ENCODE data around the gene METTL24.
"Not testable (repeated sequence)": the region's sequence is repeated elsewhere in the genome, so short reads cannot be mapped to it uniquely, and the experiment has no call there.

Gene METTL24

DNA sequence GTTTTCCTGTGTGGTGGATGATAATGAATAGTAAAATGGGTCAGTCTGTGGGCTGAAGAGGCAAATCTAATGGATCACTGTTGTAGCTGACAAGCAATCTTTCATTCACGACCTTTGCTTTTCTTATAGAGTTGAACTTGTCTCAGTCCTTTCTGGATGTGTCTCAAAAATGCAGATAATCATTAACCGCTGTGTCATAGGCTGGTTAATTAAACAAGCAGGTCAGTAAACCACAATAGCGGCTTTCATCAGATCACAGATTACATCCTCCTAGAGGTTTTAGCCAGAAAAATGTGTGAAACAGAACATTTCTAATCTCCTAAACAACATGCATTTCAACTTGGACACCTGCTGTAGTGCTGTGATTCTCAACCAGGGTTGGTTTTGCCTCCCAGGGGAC lies 2.5 kb upstream of the METTL24 start:
- no peak for DNase-seq (ENCODE audit: low read depth, low spot score)

DNA sequence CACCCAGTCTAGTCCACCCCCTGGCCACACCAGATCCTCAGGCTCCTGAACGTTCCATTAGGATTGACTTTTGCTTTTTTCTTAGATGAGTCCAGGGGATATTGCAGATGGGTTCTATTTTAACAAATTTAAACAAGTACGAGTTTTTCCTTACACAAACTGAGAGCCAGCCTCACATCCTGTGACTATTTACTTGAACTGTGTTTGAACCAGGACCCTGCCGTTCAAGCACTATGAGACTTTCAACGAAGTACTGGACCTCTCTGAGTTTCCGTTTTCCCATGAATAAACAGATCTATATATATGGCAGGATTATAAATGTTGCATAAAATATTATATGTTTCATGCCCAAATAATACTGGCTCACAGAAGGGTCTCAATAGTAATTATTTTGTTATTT lies 1.4 kb upstream of the METTL24 start:
- DNase-seq (ENCODE audit: low read depth, low spot score), result no peak

DNA sequence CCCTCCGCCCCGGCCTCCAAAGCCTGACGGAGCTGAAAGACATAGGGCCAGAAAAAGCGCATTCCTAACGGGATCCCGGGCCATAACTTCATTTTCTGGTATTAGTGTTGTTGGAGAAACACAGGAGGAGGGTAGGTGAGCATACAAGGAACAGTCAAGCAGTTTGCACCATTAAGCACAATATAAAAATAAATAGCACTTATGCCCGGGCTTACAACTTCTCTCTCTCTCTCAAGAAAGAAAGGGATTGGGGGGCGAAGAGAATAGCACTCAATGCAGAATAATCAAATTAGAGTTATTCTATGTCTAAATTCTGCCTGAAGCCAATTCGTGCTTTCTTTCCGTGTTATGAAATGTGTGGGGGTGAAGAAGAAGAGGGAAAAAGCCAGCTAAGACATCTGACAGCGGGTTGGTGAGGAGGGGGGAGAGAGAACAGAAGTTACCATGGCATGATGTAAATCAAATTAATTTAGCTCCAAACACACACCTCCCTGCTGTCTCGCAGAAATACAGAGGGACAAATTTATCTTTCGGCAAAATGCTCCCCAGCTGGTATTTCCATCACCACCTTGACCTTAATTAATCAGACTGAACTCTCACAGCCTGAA lies 508 bp upstream of the METTL24 start:
- DNase-seq (ENCODE audit: low read depth, low spot score), result no peak

DNA sequence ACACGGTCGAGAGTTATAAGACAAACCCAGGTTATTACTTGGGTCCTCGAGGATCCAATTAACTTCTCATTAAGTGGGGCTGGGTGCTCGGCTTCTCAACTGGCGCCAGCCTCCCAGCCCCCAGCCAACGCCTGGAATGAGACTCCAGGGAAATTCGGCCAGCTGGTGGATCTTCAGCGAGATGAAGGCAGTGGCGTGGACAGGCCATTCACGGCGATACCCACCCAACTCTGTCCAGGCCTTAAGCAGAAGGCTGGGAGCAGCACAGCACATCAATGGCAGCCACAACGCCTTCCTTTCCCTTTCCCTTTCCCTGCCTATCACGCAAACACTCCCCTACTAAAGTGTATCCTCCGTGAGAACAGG lies 868 bp downstream of the METTL24 start:
- no peak for DNase-seq (ENCODE audit: low read depth, low spot score)

DNA sequence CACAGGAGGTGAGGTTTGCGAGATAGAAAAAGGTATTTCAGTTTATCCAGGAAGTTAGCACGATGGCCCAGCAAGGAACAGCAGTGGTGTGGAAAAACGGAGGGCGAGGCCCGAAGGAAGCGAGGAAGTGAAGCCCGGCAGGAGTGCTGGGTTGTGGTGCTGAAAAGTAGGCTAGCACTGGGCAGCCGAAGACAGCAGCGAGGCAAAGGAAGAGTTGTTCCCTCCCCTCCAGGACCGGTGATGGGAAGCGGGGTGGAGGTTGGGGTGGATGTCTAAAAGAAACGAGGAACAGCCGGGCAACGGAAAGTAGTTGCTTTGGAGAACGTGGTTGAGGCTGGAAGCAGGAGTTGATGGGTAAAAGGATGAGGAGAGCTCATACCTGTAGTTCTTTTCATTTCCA lies 1.4 kb downstream of the METTL24 start:
- no peak for DNase-seq (ENCODE audit: low read depth, low spot score)

DNA sequence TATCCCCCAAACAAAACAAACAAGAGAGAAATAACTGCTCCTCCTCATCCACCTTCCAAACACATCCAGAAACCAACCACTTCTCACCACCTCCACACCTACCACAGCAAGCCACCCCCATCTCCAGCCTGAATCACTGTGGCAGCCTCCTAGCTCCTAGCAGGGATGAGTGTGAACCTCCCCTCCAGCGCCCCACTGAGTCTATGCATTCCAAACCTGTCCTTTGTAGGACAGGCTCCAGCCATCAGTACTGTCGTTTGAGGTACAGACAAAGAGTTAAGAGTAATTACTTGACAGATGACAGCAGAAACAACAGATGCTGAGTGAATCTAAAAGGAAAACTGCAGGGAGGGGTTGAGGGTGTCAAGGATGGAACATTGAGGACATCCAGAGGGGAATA lies 2.4 kb downstream of the METTL24 start:
- DNase-seq (ENCODE audit: low read depth, low spot score), result no peak

DNA sequence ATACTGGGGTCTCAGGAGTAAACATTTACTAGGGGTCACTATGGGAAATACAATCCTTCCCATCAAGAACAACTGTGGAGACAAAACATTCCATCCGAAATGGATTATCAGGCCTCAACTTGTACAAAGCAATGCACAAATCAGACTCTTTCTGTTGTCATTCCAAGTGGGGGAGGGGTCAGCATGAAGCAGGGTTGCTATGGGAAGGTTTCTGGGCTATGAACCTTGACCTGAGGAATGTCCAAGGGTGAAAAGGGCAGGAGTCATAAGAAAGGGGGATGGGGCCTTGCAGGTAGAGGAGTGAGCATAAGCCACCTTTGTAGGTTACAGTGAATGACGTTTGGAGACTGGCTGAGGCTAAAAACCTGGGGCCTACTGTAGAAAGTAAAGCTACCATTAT lies 3.1 kb downstream of the METTL24 start:
- no peak for DNase-seq (ENCODE audit: low read depth, low spot score)

DNA sequence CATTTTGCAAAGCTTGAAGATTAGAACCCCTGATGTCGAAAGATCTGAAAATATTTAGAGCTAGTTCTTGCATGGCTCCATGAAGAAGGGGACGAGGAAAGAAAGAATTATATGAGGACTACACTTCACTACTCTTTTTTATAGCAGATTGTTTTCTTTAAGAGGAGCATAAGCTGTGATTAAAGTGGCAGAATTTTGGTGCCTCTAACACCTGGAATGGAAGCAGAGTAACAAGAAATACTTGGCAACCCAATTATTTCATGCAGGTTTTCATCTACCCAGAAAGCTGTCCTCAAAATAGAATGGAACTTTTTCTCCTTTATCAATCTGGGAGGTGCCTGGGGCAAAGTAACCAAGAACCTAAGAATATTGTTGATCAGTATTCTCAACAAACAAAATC lies 4.0 kb downstream of the METTL24 start:
- no peak for DNase-seq (ENCODE audit: low read depth, low spot score)

DNA sequence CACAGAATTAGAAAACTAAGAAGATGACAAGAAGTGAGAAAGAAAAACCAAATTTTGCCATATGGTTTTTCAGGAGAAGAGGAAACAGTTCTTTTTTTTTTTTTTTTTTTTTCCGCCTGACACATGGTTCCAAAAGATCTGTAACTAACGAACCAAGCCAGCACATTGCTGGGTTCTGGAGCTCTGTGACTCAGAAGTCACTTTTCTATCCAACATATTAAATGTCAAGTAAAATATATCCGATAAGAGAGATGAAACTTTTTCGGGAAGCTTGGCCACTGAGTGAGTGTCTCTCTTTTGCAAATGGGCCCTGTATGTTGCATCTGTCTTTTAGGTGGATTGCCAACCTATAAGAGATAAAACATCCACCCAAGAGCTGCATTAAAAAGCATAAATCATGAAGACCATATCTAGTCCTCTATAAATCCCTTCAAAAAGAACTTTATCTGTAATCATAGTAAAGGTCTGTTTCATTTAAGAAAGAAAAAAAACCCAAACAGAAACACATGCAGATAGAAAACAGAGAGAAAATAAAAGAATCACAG lies 4.6 kb downstream of the METTL24 start:
- DNase-seq (ENCODE audit: low read depth, low spot score), result no peak

DNA sequence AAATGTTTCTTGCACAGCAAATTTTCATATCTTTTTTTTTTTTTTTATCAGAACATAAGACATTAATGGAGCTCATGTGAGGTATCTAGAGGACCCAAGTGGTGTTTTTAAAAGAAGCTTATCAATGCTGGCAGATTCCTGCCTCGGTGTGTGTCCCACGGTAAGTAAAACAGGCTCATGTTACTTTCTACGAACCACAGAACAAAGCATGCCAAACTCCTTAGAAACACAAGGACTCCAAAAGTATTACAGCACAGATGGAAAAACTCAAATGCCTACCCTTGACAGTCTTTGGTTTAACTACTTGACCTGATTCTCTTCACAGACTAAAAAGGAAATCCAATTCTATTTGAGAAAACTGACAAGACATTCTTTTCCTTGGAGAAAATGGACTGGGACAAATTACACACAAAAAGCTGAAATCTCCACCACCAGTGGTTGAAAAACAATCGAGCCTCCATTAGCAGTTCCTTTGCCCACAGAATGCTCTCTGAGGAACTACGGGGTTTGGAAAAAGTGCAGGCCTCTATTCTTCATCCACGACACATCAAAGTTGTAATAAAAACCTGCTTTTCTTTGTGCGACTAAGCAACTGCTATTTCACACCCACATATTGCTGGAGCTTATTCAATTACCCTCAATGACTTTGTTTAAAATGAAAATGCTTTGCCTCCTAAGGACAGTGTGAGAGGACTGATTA lies 5.4 kb downstream of the METTL24 start:
- DNase-seq (ENCODE audit: low read depth, low spot score), result no peak

DNA sequence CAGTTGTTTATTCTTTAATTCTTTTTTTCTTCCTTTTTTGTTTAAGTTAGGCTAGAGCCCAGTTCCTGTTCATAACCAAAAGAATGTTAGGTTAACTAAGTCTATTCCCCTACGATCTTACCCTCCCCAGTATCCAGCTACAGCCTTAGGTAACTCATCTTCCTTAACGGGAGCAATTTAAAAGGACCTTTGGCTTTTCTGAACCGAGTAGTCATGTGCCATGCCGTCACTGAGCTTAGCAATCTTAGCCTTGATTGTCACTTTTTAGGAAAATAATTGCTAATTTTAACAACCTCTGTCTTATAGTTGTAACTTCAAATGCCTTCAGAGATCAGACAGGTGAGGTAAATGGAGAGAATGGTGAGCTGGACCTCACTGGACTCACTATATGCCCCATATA lies 6.2 kb downstream of the METTL24 start:
- DNase-seq (ENCODE audit: low read depth, low spot score), result no peak

DNA sequence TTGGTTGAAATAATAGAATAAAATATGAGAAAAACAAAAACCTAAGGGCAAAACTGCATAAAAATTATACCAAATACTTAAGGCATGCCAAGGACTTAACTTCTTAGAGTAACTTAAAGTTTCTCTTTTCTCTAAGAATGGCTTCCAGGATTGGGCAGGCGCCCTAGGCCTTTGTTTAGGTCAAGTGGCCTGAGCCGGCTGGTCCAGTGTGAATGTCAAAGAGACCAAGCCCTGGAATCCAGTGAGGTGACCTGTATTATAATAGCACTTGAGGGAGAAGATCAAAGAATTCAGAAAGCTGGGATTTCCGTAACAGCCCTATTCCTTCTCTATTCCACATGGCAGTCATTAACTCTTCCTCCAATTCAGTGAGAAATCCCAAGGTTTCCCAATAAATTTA lies 6.6 kb downstream of the METTL24 start:
- no peak for DNase-seq (ENCODE audit: low read depth, low spot score)

DNA sequence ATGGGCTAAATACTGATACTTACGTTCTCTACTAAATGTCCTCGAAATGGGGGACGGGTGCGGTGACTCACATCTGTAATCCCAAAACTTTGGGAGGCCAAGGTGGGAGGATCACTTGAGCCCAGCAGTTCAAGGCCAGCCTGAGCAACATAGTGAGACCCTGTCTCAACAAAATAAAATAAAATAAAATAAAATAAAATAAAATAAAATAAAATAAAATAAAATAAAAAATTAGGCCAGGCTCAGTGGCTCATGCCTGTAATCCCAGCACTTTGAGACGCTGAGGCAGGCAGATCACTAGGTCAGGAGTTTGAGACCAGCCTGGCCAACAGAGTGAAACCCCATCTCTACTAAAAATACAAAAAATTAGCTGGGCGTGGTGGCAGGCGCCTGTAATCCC lies 7.6 kb downstream of the METTL24 start:
- DNase-seq (ENCODE audit: low read depth, low spot score), result not testable (repeated sequence)

DNA sequence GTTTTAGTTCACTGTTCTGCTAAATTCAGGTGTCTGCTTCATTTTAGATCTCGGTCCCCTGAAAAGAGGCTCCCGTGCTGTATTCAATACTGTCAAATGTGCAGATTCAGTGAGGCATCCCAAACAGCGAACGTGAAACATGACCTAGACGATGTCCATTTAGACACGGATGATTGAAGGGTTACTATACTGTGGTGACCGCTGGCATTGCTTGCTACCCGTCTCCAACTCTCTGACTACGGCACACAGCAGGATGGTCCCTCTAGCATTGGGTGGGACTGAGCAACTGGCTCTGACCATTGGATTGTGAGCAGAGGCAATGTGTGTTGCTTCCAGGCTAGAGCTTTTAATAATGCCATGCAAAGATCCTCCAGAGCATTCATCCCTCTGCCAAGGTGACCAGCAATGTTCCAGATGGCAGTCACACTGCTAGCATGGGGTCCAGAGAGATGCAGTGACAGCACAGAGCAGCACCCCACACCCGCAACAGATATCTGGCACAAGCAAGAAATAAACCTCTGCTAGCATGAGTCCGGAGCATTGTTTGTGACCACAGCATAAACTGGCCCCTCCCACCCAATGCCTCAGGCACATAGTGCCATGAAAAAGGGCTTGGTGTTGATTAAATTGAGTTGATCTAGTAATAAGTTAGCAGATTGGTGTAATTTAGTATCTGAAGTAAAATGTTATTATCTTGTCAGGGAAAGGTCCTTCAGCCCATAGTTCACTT lies 9.0 kb downstream of the METTL24 start:
- no peak for DNase-seq (ENCODE audit: low read depth, low spot score)

DNA sequence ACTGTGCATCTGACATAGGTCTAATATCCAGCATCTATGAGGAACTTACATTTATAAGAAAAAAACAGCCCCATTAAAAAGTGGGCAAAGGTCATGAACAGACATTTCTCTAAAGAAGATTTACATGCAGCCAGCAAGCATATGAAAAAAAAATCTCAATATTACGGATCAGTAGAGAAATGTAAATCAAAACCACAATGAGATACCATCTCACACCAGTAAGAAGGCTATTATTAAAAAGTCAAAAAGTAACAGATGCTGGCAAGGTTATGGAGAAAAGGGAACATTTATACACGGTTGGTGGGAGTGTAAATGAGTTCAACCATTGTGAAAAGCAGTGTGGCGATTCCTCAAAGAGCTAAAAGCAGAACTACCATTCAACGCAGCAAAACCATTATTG lies 13.1 kb downstream of the METTL24 start:
- no peak for DNase-seq (ENCODE audit: low read depth, low spot score)

DNA sequence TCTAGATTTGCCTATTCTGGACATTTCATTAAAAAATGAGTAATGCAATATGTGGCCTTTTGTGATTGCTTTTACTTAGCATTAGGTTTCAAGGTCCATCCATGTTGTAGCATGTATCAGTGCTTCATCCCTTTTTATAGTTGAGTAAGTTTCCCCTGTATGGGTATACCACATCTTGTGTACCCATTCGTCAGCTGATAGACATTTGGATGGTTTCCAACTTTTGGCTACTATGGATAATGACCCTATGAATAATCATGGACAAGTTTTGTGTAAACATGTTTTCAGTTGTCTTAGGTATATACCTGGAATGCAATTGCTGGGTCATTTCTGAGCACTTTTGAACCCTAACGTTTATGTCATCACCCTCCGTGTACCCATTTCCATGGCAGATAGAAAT lies 15.4 kb downstream of the METTL24 start:
- DNase-seq (ENCODE audit: low read depth, low spot score), result no peak

DNA sequence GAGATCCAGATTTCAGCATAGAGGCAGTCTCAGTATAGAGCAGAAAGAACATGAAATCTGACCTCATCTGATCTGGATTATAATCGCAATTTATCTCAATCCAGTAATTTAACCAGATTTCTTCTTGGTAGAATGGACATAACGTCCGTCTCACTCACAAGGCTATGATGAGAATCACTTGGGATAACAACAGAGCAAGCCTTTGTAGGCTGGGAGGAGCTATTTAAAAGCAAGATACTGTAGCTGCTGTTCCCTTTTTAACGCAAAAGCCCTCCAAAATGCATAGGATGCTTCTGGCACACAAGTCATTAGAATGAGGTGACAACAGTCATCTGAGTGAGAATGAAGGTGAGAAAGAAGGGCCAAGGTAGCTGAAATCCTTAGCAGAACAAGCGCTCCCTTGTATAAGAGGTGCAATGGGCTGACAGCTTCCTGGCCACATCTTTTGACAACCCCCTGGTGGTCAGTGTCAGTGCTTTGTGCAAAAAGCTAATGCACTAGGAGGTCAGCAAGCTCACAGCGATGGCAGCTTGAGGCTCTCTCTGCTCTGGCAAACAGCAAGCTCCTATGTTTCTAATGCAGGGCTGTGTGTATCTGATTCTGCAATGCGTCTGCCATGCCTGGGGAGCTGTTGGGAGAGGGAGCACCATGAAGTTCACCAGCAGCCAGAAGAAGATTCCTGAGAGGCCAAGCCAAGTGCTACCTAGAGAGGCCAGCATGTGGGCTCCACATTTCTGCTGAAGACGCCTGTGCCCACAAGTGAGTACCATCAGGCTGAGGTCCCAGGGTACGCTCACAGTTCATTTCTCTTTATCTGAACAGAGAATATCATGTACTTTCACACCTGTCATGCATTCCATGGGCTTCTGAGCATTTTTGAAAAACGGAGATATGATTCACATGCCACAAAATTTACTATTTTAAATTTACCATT lies 16.2 kb downstream of the METTL24 start:
- DNase-seq (ENCODE audit: low read depth, low spot score), result no peak

DNA sequence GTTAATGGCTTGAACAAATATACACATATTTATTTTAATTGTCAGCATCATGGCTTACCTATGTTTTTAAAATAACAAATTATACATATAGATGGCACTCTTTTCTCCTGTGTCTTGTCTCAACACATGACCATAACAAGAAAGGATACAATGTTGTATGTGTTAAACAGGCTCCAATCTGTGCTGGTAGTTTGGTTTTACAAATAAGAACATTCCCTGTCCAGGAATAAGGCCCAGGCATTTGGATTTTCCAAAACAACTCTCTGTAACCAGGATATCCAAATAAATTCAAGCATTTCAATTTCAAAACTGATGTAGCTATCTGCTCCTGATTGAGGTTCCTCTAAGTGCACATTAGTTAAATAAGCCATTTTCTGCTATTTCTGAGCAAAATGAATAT lies 17.1 kb downstream of the METTL24 start:
- no peak for DNase-seq (ENCODE audit: low read depth, low spot score)

DNA sequence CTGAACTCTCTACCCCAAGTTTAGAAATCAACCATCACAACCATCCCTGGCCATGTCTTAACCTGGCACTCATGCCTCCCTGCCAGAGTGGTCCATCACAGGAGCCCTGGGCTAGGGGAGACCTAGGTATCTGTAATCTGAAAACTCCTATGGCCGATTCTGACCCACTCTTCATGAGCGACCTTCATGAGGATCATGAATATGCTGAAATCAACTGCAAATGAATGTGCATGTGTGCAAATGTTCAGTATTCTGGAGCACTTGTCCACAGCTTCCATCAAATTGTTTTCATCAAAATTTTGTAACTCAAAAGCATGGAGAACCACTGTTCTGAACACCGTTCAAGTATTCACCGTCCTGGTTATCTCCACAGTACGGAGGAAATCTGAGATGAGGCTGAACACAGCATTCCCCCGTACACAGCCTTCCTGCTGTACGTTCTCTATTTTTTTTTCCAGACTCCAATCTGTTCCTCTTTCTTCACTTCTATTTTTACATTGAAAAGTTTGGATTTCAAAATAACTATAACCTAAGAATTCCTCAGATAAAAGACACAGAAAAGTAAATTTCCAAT lies 17.7 kb downstream of the METTL24 start:
- no peak for DNase-seq (ENCODE audit: low read depth, low spot score)

DNA sequence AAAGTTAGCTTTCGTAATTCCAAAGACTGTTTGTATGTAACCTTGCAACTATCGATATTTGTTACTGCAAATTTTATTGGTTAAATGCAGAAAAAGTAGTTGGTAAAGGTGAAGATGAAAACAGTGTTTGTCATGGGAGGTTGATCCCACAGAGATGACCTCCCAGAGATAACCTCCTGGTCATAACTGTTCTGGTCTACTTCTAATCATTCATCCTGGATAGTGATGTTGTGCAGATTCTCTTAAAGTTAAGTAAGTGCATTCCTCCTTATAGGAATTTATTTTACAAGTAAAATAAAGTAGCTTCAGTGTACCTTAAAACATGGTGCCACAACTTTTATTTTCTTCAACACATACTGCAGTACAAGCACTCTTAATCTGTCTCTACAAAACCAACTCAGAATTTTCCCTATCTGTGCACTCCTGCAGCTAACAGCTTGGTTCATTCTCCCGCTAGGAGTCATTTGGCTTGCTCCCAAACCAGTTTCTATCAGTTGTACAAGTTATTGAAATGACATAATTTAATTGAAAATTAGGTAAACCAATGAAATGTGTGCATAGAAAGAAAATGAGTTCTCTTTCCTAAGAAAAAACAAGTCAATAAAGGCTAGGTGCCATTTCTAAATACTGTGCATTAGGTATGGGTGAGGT lies 19.2 kb downstream of the METTL24 start:
- DNase-seq (ENCODE audit: low read depth, low spot score), result no peak

DNA sequence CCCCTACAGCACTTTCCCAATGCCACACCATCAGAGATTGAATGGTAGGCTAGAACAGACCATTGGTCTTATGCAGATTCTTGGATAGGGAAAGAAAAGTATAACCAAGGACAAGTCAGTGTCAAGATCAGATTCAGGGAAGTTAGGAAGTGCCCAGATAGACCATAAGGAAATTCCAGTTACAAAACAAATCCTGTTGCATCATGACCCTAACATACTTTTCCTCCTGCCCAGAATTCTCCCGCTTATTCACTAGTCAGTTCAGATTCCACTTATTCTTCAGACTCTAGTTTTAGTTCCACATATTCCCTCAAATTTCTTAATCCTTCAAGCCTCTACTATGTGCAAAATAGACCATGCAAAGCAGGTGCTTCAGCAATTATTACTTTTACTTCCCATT lies 20.7 kb downstream of the METTL24 start:
- no peak for DNase-seq (ENCODE audit: low read depth, low spot score)
